ENCODE data around the gene ANO3.

GRCh38 chr11:26613759-26614158 is 281.8 kb downstream of the ANO3 start:
- TF ChIP-seq CTCF (IDR thresholded peaks at IDR 0.05; ENCODE audit: low read depth, low read length, missing input control): no peak
- TF ChIP-seq TAF1 (conservative IDR thresholded peaks at IDR 0.05): no peak
- TF ChIP-seq JUND (IDR thresholded peaks at IDR 0.05): no peak
- no peak for TF ChIP-seq GABPA (IDR thresholded peaks at IDR 0.05 in 1 of 2, conservative IDR thresholded peaks at IDR 0.05 in 1 of 2)
- TF ChIP-seq, protein P1, sequence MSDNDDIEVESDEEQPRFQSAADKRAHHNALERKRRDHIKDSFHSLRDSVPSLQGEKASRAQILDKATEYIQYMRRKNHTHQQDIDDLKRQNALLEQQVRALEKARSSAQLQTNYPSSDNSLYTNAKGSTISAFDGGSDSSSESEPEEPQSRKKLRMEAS (IDR thresholded peaks at IDR 0.05): no peak
- no peak for TF ChIP-seq RXRA (IDR thresholded peaks at IDR 0.05)
- TF ChIP-seq SP1 (IDR thresholded peaks at IDR 0.05): no peak
- TF ChIP-seq ZBTB33 (IDR thresholded peaks at IDR 0.05): no peak
- no peak for TF ChIP-seq RAD21 (IDR thresholded peaks at IDR 0.05)
- no peak for TF ChIP-seq YY1 (IDR thresholded peaks at IDR 0.05)
